ENCODE data around the gene RPS2.

Gene RPS2

DNA sequence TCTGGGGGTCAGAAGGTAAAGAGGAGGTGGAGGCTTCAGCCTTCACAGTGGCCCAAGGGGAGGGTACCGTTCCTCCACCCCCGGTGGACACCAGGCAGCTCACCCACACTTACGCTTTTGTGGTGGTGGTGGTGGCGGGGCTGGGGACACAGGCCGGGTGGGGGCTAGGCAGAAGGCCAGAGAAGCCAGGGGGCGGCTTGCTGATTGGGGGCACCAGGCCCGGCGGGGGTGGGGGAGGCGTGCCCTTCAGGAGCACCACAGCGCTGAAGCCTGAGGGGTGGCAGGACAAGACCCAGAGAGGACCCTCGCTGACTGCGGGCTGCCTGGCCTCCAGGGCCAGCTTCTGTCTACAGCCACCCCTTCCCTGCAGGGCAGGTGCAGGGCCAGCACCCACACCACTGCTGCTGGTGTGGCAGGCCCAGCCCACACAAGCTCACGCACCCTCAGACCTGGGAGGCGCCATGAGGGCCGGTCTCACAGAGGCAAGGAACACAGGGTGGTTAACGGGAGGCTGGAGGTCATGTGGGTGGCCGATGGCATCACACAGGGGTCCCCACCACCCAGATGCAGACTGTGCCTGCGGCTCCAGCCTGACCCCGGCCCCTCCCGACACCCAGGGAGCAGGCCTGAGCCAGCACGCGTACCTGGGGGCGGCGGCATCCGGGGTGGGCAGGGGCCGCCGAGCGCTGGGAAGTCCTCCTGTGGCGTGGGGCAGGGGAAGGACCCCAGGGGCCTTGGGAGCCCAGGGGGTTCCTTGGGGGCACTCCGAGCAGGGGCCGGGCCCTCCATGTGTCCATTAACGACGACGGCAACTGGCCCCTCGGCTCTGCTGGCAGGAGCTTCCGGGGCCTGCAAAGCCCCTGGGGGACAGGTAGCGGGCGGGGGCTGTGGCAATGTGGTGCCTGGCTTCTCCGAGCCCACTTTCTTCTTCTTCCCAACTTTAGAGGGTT is 34.5 kb upstream of the RPS2 start:
- no peak for DNase-seq

- no peak for DNase-seq
Observed at GRCh38 chr16:1998360-1998835, 33.8 kb upstream of the RPS2 start.

- DNase-seq, result no peak
Observed at GRCh38 chr16:1997494-1998359, 33.1 kb upstream of the RPS2 start.

GRCh38 chr16:1993731-1994131 is 29.1 kb upstream of the RPS2 start:
- DNase-seq, result peak; percentile 71

DNA sequence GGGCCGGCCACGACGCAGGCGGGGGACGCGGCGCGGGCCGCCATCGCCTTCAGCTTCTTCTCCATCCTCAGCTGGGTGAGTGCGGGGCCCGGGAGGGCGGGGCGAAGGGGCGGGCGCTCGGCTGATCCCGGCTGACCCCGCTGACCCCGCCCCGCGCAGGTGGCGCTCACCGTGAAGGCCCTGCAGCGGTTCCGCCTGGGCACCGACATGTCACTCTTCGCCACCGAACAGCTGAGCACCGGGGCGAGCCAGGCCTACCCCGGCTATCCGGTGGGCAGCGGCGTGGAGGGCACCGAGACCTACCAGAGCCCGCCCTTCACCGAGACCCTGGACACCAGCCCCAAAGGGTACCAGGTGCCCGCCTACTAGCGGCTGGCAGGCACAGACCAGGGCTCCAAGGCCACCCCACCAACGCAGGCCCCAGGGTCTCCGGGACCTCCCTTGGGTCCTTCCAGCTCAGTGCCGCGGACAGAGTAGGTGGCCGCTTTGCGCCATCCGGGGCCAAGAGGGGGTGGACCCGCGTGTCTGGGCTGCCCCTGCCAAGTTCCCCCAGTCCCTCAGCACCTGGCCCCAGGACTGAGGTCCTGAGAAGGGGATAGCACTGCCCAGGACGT is 28.2 kb upstream of the RPS2 start:
- no peak for DNase-seq

GRCh38 chr16:1991948-1992703 is 27.5 kb upstream of the RPS2 start:
- DNase-seq, result peak; percentile 99

- no peak for DNase-seq
Observed at GRCh38 chr16:1991588-1991947, 26.9 kb upstream of the RPS2 start.

DNA sequence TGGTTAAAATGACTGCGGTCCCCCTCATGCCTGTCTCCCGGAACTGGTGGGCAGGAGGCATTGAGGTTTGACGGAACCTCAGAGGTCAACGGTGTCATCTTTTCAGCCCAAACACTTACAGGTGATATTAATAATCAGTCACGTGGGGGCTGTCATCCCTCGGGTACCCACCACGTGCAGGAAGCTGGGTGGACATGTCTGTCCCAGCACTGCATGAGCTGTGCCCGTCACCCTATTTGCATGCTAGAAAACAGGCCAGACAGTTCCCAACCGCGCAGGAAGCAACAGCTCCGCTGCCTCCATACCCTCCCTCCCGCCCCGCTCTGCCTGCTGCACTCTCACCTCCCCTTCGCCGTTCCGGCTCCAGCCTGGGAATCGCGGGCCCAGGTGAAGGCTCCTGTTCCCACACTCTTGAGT is 26.5 kb upstream of the RPS2 start:
- peak; percentile 57 for DNase-seq

DNA sequence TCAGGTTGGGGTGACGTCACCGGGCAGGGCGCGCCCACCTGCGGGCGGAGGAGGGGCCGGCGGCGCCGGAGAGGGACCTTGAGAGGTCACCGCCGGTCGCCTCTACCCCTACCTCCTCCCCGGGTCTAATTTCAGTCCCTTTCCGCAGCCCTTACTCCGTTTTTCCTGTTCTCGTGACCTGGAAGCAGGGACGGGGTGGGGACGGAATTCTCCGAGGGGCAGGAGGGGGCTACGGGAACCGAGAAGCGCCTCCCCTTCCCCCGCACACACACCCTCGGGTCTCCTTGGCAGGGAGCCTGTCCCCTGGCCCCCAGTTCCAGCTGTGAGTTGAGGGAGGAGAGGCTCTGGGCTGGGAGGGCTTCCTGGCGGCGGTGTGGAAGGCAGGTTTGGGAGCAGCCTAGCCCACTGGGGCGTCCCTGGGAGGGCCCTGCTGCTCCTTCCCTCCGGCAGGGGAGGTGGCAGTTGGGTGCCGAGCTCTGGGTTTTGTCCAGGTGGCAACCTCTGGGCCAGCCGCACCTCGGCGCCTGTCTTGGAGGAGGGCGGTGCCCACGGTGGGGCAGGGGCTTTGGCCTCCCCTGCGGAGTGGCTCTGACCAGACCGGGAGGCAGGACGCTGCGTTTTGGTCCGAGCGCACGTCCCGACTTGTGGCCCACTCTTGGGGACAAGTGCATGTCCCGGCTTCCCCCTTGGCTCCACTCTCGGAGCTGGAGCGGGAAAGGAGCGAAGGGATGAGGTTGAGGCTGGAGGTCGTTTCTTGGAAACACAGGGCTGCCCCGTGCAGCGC is 25.9 kb upstream of the RPS2 start:
- peak; percentile 46 for DNase-seq

- no peak for DNase-seq
Observed at GRCh38 chr16:1990101-1990350, 25.4 kb upstream of the RPS2 start.

- no peak for DNase-seq
Observed at GRCh38 chr16:1989209-1990100, 24.8 kb upstream of the RPS2 start, which contains the start of gene SYNGR3. Gene SYNGR3 (plus strand): TSS chr16:1989970. CDS start chr16:1990103, 133 bp downstream.

DNA sequence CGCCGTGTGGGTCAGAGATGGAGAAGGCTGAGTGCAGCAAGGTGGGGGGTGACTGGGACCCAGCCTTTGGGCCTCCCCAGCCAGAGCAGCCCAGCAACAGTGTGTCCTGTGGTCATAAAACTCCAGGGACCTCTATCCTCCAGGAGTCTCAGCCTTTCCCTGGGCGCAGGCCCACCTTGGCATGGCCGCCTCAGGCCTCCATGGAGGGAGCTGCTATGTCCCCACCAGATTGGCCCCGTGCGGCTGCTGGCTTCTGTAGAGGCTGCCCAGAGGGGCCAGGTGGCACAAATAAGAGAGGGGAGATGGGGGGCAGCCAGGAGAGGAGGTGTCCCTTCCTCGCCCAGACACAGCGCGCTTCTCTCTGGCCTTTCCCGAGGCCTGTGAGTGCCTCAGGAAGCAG is 22.6 kb upstream of the RPS2 start:
- DNase-seq, result no peak

DNA sequence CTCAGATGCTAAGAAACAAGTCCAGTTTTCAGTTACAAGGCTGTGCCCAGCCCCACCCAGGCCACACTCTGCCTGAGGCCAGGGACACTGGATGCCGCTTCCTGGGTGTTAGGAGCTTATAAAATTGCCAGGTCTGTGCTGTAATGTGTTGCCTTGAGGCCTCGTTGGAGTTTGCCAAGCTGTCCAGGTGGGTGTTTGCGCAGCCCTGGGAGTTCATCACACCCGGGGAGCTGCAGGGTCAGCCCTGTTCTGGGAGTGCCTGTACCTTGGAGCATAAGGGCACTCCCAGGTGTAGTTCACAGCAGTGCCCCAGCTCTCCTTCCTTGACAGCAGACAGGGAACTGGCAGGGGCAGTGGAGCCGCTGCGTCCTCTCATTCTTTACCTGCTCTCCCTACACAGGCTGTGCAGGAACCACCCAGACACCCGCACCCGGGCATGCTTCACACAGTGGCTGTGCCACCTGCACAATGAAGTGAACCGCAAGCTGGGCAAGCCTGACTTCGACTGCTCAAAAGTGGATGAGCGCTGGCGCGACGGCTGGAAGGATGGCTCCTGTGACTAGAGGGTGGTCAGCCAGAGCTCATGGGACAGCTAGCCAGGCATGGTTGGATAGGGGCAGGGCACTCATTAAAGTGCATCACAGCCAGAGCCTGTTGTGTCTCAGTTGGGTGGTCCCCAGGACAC is 21.0 kb upstream of the RPS2 start:
- no peak for DNase-seq

DNA sequence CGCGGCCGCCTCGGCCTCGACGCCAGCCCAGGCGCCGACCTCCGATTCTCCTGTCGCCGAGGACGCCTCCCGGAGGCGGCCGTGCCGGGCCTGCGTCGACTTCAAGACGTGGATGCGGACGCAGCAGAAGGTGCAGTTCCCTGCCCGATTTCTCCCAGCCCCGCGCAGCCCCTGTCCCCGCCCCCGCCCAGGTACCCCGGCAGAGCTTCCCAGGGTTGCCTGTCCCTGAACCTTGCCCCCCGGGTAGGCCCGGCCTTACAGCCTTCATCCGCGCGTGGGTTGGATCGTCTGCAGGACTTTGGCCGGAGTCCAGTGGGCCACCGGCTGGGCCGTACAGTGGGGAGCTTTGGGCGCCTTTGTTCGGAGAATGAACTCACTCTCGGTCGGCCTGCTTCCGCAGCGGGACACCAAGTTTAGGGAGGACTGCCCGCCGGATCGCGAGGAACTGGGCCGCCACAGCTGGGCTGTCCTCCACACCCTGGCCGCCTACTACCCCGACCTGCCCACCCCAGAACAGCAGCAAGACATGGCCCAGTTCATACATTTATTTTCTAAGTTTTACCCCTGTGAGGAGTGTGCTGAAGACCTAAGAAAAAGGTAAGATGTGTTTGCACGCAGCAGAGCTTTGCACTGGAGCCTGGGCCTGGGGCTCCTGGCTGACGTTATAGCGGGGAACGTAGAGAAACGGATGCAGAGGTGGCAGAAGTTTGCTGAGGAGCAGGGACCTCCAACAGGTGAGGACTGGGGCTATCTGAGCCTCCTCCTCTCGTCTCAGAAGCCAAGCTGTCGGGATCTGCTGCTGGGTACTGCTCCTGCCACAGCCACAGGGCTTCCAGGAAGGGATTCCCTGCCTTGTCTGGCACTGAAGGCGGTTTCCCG is 20.0 kb upstream of the RPS2 start:
- no peak for DNase-seq

GRCh38 chr16:1983544-1984346 is 19.1 kb upstream of the RPS2 start, which contains the start of gene GFER:
Gene GFER (plus strand): TSS chr16:1984193. CDS start chr16:1984219, 26 bp downstream.
- peak; percentile 88 for DNase-seq

GRCh38 chr16:1982991-1983543 is 18.4 kb upstream of the RPS2 start:
- DNase-seq, result no peak

GRCh38 chr16:1982013-1982433 is 17.4 kb upstream of the RPS2 start:
- DNase-seq, result no peak

DNA sequence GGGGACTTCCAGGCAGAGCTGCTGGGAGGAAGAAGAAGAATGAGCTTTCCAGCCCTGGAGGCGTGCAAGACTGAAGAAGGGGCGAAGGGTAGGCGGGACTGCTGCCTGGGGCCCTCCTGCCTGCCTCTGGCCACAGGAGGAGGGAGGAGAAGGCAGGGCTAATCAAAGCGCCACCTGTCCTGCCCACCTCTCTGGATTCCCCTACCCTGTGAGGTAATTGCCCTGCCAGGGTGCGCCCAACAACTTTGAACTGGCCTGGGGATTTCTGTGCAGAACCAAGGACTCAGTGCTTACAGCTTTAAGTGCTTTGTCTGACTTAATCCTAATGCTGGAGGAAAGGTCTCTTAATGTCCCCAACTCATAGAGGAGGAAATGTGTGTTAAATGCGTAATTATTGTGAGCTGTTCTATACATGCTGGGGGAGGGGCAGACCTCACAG is 16.8 kb upstream of the RPS2 start, which contains the start of gene NOXO1:
NOXO1 (minus strand) TSS at position 72 of the 439 bp plus-strand sequence. CDS start 290 bp downstream, outside the sequence.
- no peak for DNase-seq
